Activated CD8-positive, alpha-beta T cell treated with anti-CD3 and anti-CD28 coated beads, Interleukin-2, amount 10 ng/mL, durations not matched to agents 7 days and 5 days (primary cell): Measurements from ENCODE around the gene DCAF8L1. TPM values are rescaled to one million over a fixed set of nuclear protein-coding genes. Genes with fewer than 3 reads are reported as not detected.
"Not testable (repeated sequence)": the region's sequence is repeated elsewhere in the genome, so short reads cannot be mapped to it uniquely, and the experiment has no call there.

Experiments
- ATAC-seq: fragments of 150-1000 bp; cut with Tn5 transposase; one replicate; pipeline ENCODE4 v1.10.0; 2021; ENCODE audit warnings: moderate library complexity
- CTCF ChIA-PET: fragments of 350-600 bp; sonication (Branson Sonifier 250); formaldehyde crosslinking; loops from one replicate; lab custom pipeline; 2021; ENCODE audit warnings: antibody characterized with exemption; lab: Charles Lee
- POLR2A ChIA-PET: fragments of 350-600 bp; sonication (Branson Sonifier 250); formaldehyde crosslinking; loops from one replicate; lab custom pipeline; 2021; ENCODE audit warnings: antibody characterized with exemption; lab: Charles Lee
- DNase-seq: peaks from one replicate; pipeline ENCODE4 v3.0.0-alpha.2; 2020
- H3K27ac Mint-ChIP-seq: one replicate; pipeline ENCODE4 v1.8.0; 2021; ENCODE audit warnings: mild to moderate bottlenecking, mixed read lengths
- H3K27me3 Mint-ChIP-seq: one replicate; pipeline ENCODE4 v1.8.0; 2021; ENCODE audit warnings: low read depth, mixed read lengths
- H3K36me3 Mint-ChIP-seq: one replicate; pipeline ENCODE4 v1.8.0; 2021; ENCODE audit warnings: low read depth, mixed read lengths
- H3K4me1 Mint-ChIP-seq: one replicate; pipeline ENCODE4 v1.8.0; 2021; ENCODE audit warnings: low read depth, mixed read lengths
- H3K4me3 Mint-ChIP-seq: one replicate; pipeline ENCODE4 v1.8.0; 2021; ENCODE audit warnings: mild to moderate bottlenecking, mixed read lengths
- H3K9me3 Mint-ChIP-seq: one replicate; pipeline ENCODE4 v1.8.0; 2022; ENCODE audit warnings: mixed read lengths; ENCODE audit not compliant: insufficient read depth
- total RNA-seq, 2 experiments: library from RNA; stranded (reverse); gene quantifications; one replicate each; pipeline ENCODE4 v1.2.3, GENCODE V29; 2021

The DCAF8L1 gene
- not detected for total RNA-seq

- Mint-ChIP-seq H3K4me1 (no peaks in the 10 kb centered on the region), H3K27me3 (no peaks in the 10 kb centered on the region)
Measured at GRCh38 chrX:27981349-27981748, at the start of gene DCAF8L1. Gene DCAF8L1, minus strand, starts transcription at chrX:27981449. Its CDS starts 115 bp downstream, at chrX:27981334.

GRCh38 chrX:28022371-28022770, 41.1 kb upstream of the DCAF8L1 start:
- DNase-seq (no peak), ATAC-seq (no peak)
- no peaks in the 10 kb centered on the region for H3K36me3 Mint-ChIP-seq
- H3K4me1 Mint-ChIP-seq, result no peaks in the 10 kb centered on the region
- no peaks in the 10 kb centered on the region for H3K27me3 Mint-ChIP-seq
- no peak overlapping the region for H3K27ac Mint-ChIP-seq
- H3K9me3 Mint-ChIP-seq, result no peaks in the 10 kb centered on the region
- ChIA-PET POLR2A (no interaction called here), CTCF (no interaction called here)
- H3K4me3 Mint-ChIP-seq, result no peak overlapping the region

More at GRCh38 chrX:27981349-27981748, at the start of gene DCAF8L1:
- Mint-ChIP-seq H3K36me3 (no peaks in the 10 kb centered on the region), H3K4me3 (no peak within 1 kb of the TSS), H3K9me3 (no peaks in the 10 kb centered on the region), H3K27ac (no peak within 1 kb of the TSS)
- no peak for DNase-seq
- no peak for ATAC-seq
- CTCF ChIA-PET, result no interaction called here
- POLR2A ChIA-PET, result no interaction called here

GRCh38 chrX:28016823-28017222, 35.6 kb upstream of the DCAF8L1 start:
- POLR2A ChIA-PET, result no interaction called here
- Mint-ChIP-seq H3K4me3 (no peak overlapping the region), H3K9me3 (no peaks in the 10 kb centered on the region), H3K36me3 (no peaks in the 10 kb centered on the region), H3K27me3 (no peaks in the 10 kb centered on the region), H3K4me1 (no peaks in the 10 kb centered on the region), H3K27ac (no peak overlapping the region)
- no peak for DNase-seq
- no peak for ATAC-seq
- CTCF ChIA-PET, result no interaction called here

GRCh38 chrX:28015993-28016392, 34.7 kb upstream of the DCAF8L1 start:
- no peak overlapping the region for H3K4me3 Mint-ChIP-seq
- H3K9me3 Mint-ChIP-seq, result no peaks in the 10 kb centered on the region
- no peak for DNase-seq
- ATAC-seq, result no peak
- H3K27ac Mint-ChIP-seq, result no peak overlapping the region
- ChIA-PET POLR2A (no interaction called here), CTCF (no interaction called here)
- no peaks in the 10 kb centered on the region for H3K36me3 Mint-ChIP-seq
- H3K4me1 Mint-ChIP-seq, result no peaks in the 10 kb centered on the region
- no peaks in the 10 kb centered on the region for H3K27me3 Mint-ChIP-seq

- CTCF ChIA-PET, result no interaction called here
- ATAC-seq, result no peak
- Mint-ChIP-seq H3K36me3 (no peaks in the 10 kb centered on the region), H3K4me3 (no peak overlapping the region), H3K4me1 (no peaks in the 10 kb centered on the region), H3K27me3 (no peaks in the 10 kb centered on the region), H3K9me3 (no peaks in the 10 kb centered on the region), H3K27ac (no peak overlapping the region)
- DNase-seq, result no peak
- POLR2A ChIA-PET, result no interaction called here
Measured at GRCh38 chrX:28010875-28011274, 29.6 kb upstream of the DCAF8L1 start.

GRCh38 chrX:27998666-27999065, 17.4 kb upstream of the DCAF8L1 start:
- Mint-ChIP-seq H3K36me3 (no peaks in the 10 kb centered on the region), H3K27ac (no peak overlapping the region), H3K4me1 (no peaks in the 10 kb centered on the region), H3K4me3 (no peak overlapping the region), H3K9me3 (no peaks in the 10 kb centered on the region), H3K27me3 (no peaks in the 10 kb centered on the region)
- ChIA-PET CTCF (no interaction called here), POLR2A (no interaction called here)
- DNase-seq, result no peak
- no peak for ATAC-seq

- ATAC-seq (no peak), DNase-seq (no peak)
- CTCF ChIA-PET, result no interaction called here
- Mint-ChIP-seq H3K4me3 (no peak overlapping the region), H3K9me3 (no peaks in the 10 kb centered on the region), H3K27me3 (no peaks in the 10 kb centered on the region), H3K4me1 (no peaks in the 10 kb centered on the region), H3K27ac (no peak overlapping the region), H3K36me3 (no peaks in the 10 kb centered on the region)
- POLR2A ChIA-PET, result no interaction called here
Measured at GRCh38 chrX:27997622-27998021, 16.4 kb upstream of the DCAF8L1 start.

- Mint-ChIP-seq H3K36me3 (no peaks in the 10 kb centered on the region), H3K9me3 (no peaks in the 10 kb centered on the region), H3K27ac (no peak overlapping the region), H3K27me3 (no peaks in the 10 kb centered on the region), H3K4me1 (no peaks in the 10 kb centered on the region), H3K4me3 (no peak overlapping the region)
- ChIA-PET POLR2A (no interaction called here), CTCF (no interaction called here)
- ATAC-seq (no peak), DNase-seq (no peak)
Measured at GRCh38 chrX:27996132-27996531, 14.9 kb upstream of the DCAF8L1 start.

GRCh38 chrX:27995611-27996010, 14.4 kb upstream of the DCAF8L1 start:
- H3K9me3 Mint-ChIP-seq, result no peaks in the 10 kb centered on the region
- ChIA-PET CTCF (no interaction called here), POLR2A (no interaction called here)
- H3K27ac Mint-ChIP-seq, result no peak overlapping the region
- H3K36me3 Mint-ChIP-seq, result no peaks in the 10 kb centered on the region
- no peak overlapping the region for H3K4me3 Mint-ChIP-seq
- no peak for ATAC-seq
- DNase-seq, result no peak
- H3K27me3 Mint-ChIP-seq, result no peaks in the 10 kb centered on the region
- no peaks in the 10 kb centered on the region for H3K4me1 Mint-ChIP-seq

- Mint-ChIP-seq H3K27ac (no peak overlapping the region), H3K36me3 (no peaks in the 10 kb centered on the region), H3K9me3 (no peaks in the 10 kb centered on the region), H3K27me3 (no peaks in the 10 kb centered on the region), H3K4me3 (no peak overlapping the region), H3K4me1 (no peaks in the 10 kb centered on the region)
- CTCF ChIA-PET, result no interaction called here
- POLR2A ChIA-PET, result no interaction called here
- ATAC-seq (no peak), DNase-seq (no peak)
Measured at GRCh38 chrX:27987862-27988646, 6.8 kb upstream of the DCAF8L1 start.

- H3K4me3 Mint-ChIP-seq, H3K9me3 Mint-ChIP-seq: not testable (repeated sequence)
Measured at GRCh38 chrX:27976934-27977333, 4.3 kb downstream of the DCAF8L1 start.

GRCh38 chrX:27976284-27976683, 5.0 kb downstream of the DCAF8L1 start:
- no peak overlapping the region for H3K27ac Mint-ChIP-seq
- no peaks in the 10 kb centered on the region for H3K36me3 Mint-ChIP-seq
- ChIA-PET CTCF (no interaction called here), POLR2A (no interaction called here)
- H3K4me1 Mint-ChIP-seq, result no peaks in the 10 kb centered on the region
- H3K27me3 Mint-ChIP-seq, result no peaks in the 10 kb centered on the region
- H3K4me3 Mint-ChIP-seq, result no peak overlapping the region
- no peaks in the 10 kb centered on the region for H3K9me3 Mint-ChIP-seq
- no peak for DNase-seq
- no peak for ATAC-seq

More at GRCh38 chrX:27976934-27977333, 4.3 kb downstream of the DCAF8L1 start:
- H3K27me3 Mint-ChIP-seq, CTCF ChIA-PET, POLR2A ChIA-PET, ATAC-seq, H3K4me1 Mint-ChIP-seq, H3K36me3 Mint-ChIP-seq, H3K27ac Mint-ChIP-seq, DNase-seq: not testable (repeated sequence)

GRCh38 chrX:27968878-27969277, 12.4 kb downstream of the DCAF8L1 start:
- Mint-ChIP-seq H3K27ac (no peak overlapping the region), H3K36me3 (no peaks in the 10 kb centered on the region), H3K9me3 (no peaks in the 10 kb centered on the region), H3K4me3 (no peak overlapping the region), H3K4me1 (no peaks in the 10 kb centered on the region), H3K27me3 (no peaks in the 10 kb centered on the region)
- CTCF ChIA-PET, result no interaction called here
- DNase-seq (no peak), ATAC-seq (no peak)
- POLR2A ChIA-PET, result no interaction called here
